Epithelial cell of proximal tubule (primary cell): ENCODE data around the gene SLC28A3. TPM values are rescaled to one million over a fixed set of nuclear protein-coding genes. Genes with fewer than 3 reads are reported as not detected.

Source experiments
- DNase-seq: peaks from one replicate; pipeline ENCODE4 v3.0.0-alpha.2; 2011; ENCODE audit warnings: low read depth
- H3K4me3 ChIP-seq: 2 replicates; pipeline ENCODE4 v1.5.1; 2011; ENCODE audit warnings: low read depth, mild to moderate bottlenecking, low read length
- CTCF ChIP-seq: conservative IDR thresholded peaks from 2 replicates; pipeline ENCODE4 v1.5.1; 2012; ENCODE audit warnings: low read depth, mild to moderate bottlenecking, low read length
- total RNA-seq: library from RNA; depleted of rRNA; stranded (reverse); fragments of >200 nt; gene quantifications from 2 replicates; pipeline ENCODE4 v1.2.3, GENCODE V29; 2015

SLC28A3 gene
- total RNA-seq, 1 donor from 2014 or later, result 0.06 TPM

- DNase-seq, result no peak
- H3K4me3 ChIP-seq, result no peak overlapping the region
- no peak for TF ChIP-seq CTCF
Observed at GRCh38 chr9:84255696-84256095, 84.9 kb downstream of the SLC28A3 start.

GRCh38 chr9:84254972-84255371 lies 85.6 kb downstream of the SLC28A3 start:
- H3K4me3 ChIP-seq, result no peak overlapping the region
- no peak for DNase-seq
- no peak for TF ChIP-seq CTCF

- TF ChIP-seq CTCF, result no peak
- H3K4me3 ChIP-seq, result no peak overlapping the region
Observed at GRCh38 chr9:84251921-84252320, 88.6 kb downstream of the SLC28A3 start.

GRCh38 chr9:84241817-84242373 lies 98.7 kb downstream of the SLC28A3 start:
- TF ChIP-seq CTCF, result no peak
- no peak overlapping the region for H3K4me3 ChIP-seq
- no peak for DNase-seq

More at GRCh38 chr9:84251921-84252320, 88.6 kb downstream of the SLC28A3 start:
- no peak for DNase-seq

- no peak for TF ChIP-seq CTCF
- peak; percentile 71 for DNase-seq
- no peak overlapping the region for H3K4me3 ChIP-seq
Observed at GRCh38 chr9:84239343-84239742, 101.2 kb downstream of the SLC28A3 start.

GRCh38 chr9:84238652-84239051 lies 101.9 kb downstream of the SLC28A3 start:
- DNase-seq, result no peak

More at GRCh38 chr9:84238652-84239051, 101.9 kb downstream of the SLC28A3 start:
- H3K4me3 ChIP-seq, result no peak overlapping the region
- TF ChIP-seq CTCF, result peak; percentile 39
